ENCODE measurements around the gene CISD1. TPM values are rescaled to one million over a fixed set of nuclear protein-coding genes. Genes with fewer than 3 reads are reported as not detected.

CISD1 gene
- polyA plus RNA-seq, 3 donors = 5.4 to 29.4 (median 24.9) TPM

DNA sequence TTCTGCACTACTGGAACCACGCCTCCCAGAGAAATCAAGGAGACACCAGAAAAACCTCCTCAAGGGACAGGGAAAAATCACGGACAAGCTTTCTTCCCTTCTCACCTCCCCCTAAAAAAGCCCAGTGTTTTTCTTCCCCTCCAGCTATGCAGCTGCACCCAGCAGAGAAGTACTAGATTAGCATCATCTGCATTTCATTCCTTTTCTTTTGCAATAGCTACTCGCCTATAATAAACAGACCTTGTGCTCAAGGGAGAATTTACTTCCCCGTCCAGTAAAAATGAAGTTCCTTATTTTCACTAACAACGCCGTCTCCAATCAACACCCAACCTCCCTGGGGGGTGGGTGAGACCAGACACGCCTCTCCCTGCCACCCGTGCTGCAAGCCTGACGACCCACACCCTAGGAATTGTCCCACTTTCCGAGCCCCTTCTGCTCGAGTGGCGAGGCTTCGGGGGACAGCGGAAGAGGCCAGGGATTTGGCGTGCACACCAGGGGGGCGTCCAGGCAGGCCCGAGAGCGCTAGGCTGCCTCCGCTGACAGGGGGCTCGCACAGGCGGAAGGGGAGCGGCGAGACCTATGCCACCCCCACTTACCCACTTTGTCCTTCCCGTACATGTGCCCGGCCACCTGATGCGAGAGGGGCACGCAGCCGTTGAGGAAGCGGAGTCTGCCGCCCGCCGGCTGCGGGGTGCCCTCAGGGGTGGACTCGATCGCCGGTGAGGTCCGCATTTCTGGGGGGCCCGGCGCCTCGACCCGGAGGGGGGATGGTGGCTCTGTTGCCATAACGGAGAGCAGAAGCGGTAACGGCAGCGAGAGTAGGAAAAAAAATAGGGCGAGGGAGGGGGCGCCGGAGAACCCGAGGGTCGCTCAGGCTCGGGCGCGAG lies 1.9 kb upstream of the CISD1 start:
- peak; percentile 93 to 94 (median 93) for DNase-seq
- H3K79me2 ChIP-seq (ENCODE audit: insufficient read depth, low read length) = peaks cover 68% of the 10 kb centered on the region
- peak overlapping the region; percentile 99 for H3K9ac ChIP-seq (ENCODE audit: insufficient read depth, low read length, poor library complexity, severe bottlenecking)
- Mint-ChIP-seq H3K27ac (peak overlapping the region; percentile 98 to 100 (median 99)), H3K4me3 (peak overlapping the region; percentile 98), H3K27me3 (ENCODE audit: low read depth in 3 of 3) (no peaks in the 10 kb centered on the region), H3K4me1 (peaks cover 44% of the 10 kb centered on the region), H3K36me3 (peaks cover 0 to 5% of the 10 kb centered on the region in 2 donors), H3K9me3 (peaks cover 0 to 8% (median 0%) of the 10 kb centered on the region in 7 donors)
- TF ChIP-seq, protein P1, sequence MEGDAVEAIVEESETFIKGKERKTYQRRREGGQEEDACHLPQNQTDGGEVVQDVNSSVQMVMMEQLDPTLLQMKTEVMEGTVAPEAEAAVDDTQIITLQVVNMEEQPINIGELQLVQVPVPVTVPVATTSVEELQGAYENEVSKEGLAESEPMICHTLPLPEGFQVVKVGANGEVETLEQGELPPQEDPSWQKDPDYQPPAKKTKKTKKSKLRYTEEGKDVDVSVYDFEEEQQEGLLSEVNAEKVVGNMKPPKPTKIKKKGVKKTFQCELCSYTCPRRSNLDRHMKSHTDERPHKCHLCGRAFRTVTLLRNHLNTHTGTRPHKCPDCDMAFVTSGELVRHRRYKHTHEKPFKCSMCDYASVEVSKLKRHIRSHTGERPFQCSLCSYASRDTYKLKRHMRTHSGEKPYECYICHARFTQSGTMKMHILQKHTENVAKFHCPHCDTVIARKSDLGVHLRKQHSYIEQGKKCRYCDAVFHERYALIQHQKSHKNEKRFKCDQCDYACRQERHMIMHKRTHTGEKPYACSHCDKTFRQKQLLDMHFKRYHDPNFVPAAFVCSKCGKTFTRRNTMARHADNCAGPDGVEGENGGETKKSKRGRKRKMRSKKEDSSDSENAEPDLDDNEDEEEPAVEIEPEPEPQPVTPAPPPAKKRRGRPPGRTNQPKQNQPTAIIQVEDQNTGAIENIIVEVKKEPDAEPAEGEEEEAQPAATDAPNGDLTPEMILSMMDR (IDR thresholded peaks at IDR 0.05) = no peak
- intact Hi-C loops (cut with micrococcal nuclease) = loop anchor here (2.0 to 10.0 kb wide), 3 partner anchors 16 to 1638 kb away; partner anchors contain the start of genes CCDC6 (in 1 of the 2) and UBE2D1 (in 1 of the 2)
- H3K27me3 ChIP-seq (ENCODE audit: control insufficient read depth in 2 of 2, insufficient read depth in 2 of 2, low read length in 2 of 2) = no peaks in the 10 kb centered on the region
- peaks cover 31% of the 10 kb centered on the region for H4K20me1 ChIP-seq (ENCODE audit: insufficient read depth, low read length)
- H2AFZ ChIP-seq (ENCODE audit: insufficient read depth, low read depth, low read length, poor library complexity, severe bottlenecking) = no peak overlapping the region
- H3K4me3 ChIP-seq (replicated peaks in 1 of 3; ENCODE audit: low read depth in 2 of 3, low read length in 3 of 3) = peak overlapping the region; percentile 67 to 83 (median 79)
- H3K4me2 ChIP-seq (replicated peaks; ENCODE audit: extremely low read depth, low read length, poor library complexity, severe bottlenecking) = peak overlapping the region; percentile 91
- H3K36me3 ChIP-seq (replicated peaks in 1 of 2; ENCODE audit: control insufficient read depth in 1 of 2, insufficient read depth in 2 of 2, low read length in 2 of 2) = no peaks in the 10 kb centered on the region
- H3K27ac ChIP-seq (ENCODE audit: low read depth in 1 of 2, low read length in 2 of 2) = peak overlapping the region; percentile 93 to 100
- under 1% methylated on average over 48 of the region's 53 CpGs for WGBS (ENCODE audit: insufficient coverage)
- H3K4me1 ChIP-seq (ENCODE audit: control insufficient read depth in 1 of 2, insufficient read depth in 2 of 2, low read length in 2 of 2) = peaks cover 35 to 53% of the 10 kb centered on the region in 2 donors
- no peaks in the 10 kb centered on the region for H3K9me3 ChIP-seq (replicated peaks in 1 of 2; ENCODE audit: control insufficient read depth in 1 of 2, insufficient read depth in 1 of 2, low read length in 2 of 2)

DNA sequence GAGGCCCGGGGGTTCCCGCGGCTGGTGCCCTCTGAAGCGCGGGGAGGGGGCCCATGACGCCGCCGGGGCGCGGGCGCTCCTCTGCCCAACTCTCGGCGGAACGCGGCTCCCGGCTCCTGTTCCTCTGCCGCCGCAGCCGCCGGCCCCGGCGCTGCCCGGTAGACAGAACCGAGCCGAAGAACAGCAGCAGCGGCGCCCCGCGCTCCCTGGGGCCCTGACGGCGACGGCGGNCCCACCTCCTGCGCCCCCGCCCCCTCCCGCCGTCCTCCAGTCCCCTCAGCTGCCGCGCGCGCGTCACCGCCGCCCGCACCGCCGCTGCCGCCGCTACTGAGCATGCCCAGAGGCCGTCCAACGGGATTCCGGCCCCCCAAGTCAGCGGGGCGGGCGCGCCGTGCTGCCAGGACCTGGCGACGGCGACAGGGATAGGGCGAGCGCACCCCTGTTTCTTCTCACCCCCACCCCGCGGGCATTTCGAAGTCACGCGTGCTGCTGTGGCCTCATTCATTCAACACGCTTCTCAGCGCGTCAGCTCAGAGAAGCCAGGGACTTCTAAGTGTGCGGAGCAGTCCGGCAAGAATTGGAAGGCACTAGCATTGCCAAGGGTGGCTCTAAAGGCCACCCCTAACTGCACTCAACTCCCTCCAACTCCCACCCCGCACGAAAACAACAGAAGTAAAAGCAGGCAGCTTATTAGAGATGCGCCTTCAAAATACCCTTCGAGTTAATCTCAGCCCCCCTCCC lies 1.1 kb upstream of the CISD1 start, which contains the start of gene IPMK:
IPMK (minus strand) TSS at position 182 of the 741 bp plus-strand sequence. CDS start 283 bp downstream, outside the sequence.
- Mint-ChIP-seq H3K27me3 (ENCODE audit: low read depth in 3 of 3) (peaks cover 0 to 2% (median 0%) of the 10 kb centered on the region in 3 donors), H3K36me3 (peaks cover 0 to 5% of the 10 kb centered on the region in 2 donors), H3K27ac (peak within 1 kb of the TSS; percentile 98 to 100 (median 99)), H3K9me3 (peaks cover 0 to 8% (median 0%) of the 10 kb centered on the region in 7 donors), H3K4me3 (peak within 1 kb of the TSS; percentile 98), H3K4me1 (peaks cover 38% of the 10 kb centered on the region)
- Histone ChIP-seq H3K79me2 (ENCODE audit: insufficient read depth, low read length) (peaks cover 63% of the 10 kb centered on the region), H3K4me2 (replicated peaks; ENCODE audit: extremely low read depth, low read length, poor library complexity, severe bottlenecking) (peak within 1 kb of the TSS; percentile 91), H3K9me3 (replicated peaks in 1 of 2; ENCODE audit: control insufficient read depth in 1 of 2, insufficient read depth in 1 of 2, low read length in 2 of 2) (no peaks in the 10 kb centered on the region), H3K4me3 (replicated peaks in 1 of 3; ENCODE audit: low read depth in 2 of 3, low read length in 3 of 3) (peak within 1 kb of the TSS; percentile 67 to 83 (median 79)), H3K36me3 (replicated peaks in 1 of 2; ENCODE audit: control insufficient read depth in 1 of 2, insufficient read depth in 2 of 2, low read length in 2 of 2) (no peaks in the 10 kb centered on the region), H3K27me3 (ENCODE audit: control insufficient read depth in 2 of 2, insufficient read depth in 2 of 2, low read length in 2 of 2) (no peaks in the 10 kb centered on the region), H4K20me1 (ENCODE audit: insufficient read depth, low read length) (peaks cover 23% of the 10 kb centered on the region), H3K27ac (ENCODE audit: low read depth in 1 of 2, low read length in 2 of 2) (peak within 1 kb of the TSS; percentile 93 to 100), H2AFZ (ENCODE audit: insufficient read depth, low read depth, low read length, poor library complexity, severe bottlenecking) (peak within 1 kb of the TSS; percentile 98), H3K9ac (ENCODE audit: insufficient read depth, low read length, poor library complexity, severe bottlenecking) (peak within 1 kb of the TSS; percentile 99), H3K4me1 (ENCODE audit: control insufficient read depth in 1 of 2, insufficient read depth in 2 of 2, low read length in 2 of 2) (peaks cover 30 to 48% of the 10 kb centered on the region in 2 donors)
- WGBS (ENCODE audit: insufficient coverage) = under 1% methylated on average over 71 of the region's 76 CpGs
- intact Hi-C loops (cut with micrococcal nuclease) = loop anchor here (1.0 to 10.0 kb wide), 4 partner anchors 15 to 1637 kb away; partner anchors contain the start of genes CCDC6 (in 1 of the 2) and UBE2D1 (in 1 of the 2)
- peak; percentile 96 to 98 (median 98) for DNase-seq
- TF ChIP-seq, protein P1 (IDR thresholded peaks at IDR 0.05) = no peak

All from CD14-positive monocyte (primary cell).